GM12865 (cell line): ENCODE results near the gene UVSSA.

Source experiments
- DNase-seq: peaks from one replicate; pipeline ENCODE4 v3.0.0; 2010; ENCODE audit warnings: low read depth
- H3K4me3 ChIP-seq: 2 replicates; pipeline ENCODE4 v1.5.1; 2011; ENCODE audit warnings: mild to moderate bottlenecking, low read depth, low read length, control low read depth
- TF ChIP-seq, protein P1 (sequence below): IDR thresholded peaks from 2 replicates; pipeline ENCODE4 v1.5.1; 2011; ENCODE audit warnings: low read length, control low read depth, low read depth, inconsistent platforms; ENCODE audit not compliant: insufficient read depth; ENCODE audit errors: missing control alignments

UVSSA gene

DNA sequence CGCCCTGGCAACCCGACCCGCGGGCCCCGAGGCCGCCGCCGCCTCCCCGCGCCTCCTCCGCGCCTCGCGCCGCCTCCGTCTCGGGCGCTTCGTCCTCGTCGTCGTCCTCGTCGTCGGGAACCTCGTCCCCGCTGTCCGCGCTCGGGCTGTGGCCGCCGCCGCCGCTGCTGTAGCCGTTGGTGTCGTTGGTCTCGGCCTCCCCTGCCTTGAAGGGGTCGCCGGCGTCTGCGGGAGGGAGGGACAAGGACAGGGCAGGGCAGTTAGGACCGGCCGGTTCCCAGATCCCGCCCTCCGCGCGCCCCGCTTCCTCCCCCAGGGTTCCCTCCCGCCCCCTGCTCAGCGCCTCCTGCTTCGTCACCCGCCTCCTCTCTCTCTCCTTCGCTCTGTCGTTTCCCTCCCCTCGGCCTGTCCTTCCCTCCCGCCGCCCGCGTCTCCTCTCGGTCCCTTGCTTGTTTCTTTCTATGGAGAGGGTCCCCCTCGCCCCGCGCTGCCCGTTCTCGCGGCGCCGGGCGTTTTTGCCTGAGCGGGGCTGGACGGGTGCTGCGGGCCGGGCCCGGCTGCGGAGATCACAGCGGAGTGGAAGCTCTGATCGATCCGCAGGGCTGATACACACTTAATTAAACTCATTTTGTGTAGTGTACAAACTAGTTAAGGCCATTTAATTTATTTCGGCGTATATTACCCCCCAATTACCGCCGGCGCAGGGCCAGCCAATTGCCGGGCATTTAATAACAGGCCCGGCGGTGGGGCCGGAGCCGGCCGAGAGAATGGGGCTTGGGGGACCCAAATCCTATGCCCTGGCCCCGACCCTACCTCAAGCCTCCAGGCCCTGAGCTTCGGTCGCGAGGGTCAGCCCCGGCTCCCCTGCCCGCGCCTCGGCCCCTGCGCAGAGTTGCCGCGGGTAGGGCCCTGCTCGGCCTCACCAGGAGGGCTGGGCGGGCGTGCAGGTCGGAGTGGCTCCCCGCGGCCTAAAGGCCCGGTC, 56.9 kb downstream of the UVSSA start:
- DNase-seq, result no peak
- TF ChIP-seq, protein P1, sequence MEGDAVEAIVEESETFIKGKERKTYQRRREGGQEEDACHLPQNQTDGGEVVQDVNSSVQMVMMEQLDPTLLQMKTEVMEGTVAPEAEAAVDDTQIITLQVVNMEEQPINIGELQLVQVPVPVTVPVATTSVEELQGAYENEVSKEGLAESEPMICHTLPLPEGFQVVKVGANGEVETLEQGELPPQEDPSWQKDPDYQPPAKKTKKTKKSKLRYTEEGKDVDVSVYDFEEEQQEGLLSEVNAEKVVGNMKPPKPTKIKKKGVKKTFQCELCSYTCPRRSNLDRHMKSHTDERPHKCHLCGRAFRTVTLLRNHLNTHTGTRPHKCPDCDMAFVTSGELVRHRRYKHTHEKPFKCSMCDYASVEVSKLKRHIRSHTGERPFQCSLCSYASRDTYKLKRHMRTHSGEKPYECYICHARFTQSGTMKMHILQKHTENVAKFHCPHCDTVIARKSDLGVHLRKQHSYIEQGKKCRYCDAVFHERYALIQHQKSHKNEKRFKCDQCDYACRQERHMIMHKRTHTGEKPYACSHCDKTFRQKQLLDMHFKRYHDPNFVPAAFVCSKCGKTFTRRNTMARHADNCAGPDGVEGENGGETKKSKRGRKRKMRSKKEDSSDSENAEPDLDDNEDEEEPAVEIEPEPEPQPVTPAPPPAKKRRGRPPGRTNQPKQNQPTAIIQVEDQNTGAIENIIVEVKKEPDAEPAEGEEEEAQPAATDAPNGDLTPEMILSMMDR, result no peak
- no peak overlapping the region for H3K4me3 ChIP-seq

DNA sequence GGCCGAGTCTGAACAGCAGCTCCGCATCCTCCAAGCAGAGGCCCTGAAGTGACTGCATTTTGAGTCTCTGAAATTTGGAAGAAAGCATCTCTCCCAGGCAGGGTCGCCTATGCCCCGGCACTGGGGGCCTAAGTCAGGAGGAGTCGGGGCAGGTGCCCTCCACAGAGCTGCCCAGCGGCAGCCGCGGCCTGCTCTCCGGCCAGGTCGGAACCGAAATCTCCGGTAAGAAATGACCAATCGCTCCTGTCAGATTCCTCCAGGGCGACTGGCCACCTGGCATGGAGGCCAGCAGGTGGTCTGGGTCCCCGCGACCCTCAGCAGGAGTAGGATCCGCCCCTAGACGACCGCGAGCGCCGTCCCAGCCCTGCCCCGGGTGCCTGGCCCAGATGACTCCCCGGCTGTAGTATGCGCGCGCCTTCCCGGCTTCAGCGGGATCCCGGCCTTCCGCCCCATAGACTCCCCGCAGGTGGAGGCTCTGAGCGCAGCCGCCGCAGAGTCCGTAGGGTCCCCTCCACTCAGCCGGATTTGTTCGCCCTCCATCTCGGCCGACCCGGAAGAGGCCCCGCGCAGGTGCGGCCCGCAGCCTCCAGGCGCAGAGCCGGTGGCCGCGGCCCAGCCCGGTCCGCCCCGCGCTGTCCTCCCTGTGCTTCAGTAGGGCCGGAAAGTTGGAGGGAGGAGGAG, 57.7 kb downstream of the UVSSA start:
- TF ChIP-seq, protein P1, result no peak
- DNase-seq, result no peak
- H3K4me3 ChIP-seq, result no peak overlapping the region

DNA sequence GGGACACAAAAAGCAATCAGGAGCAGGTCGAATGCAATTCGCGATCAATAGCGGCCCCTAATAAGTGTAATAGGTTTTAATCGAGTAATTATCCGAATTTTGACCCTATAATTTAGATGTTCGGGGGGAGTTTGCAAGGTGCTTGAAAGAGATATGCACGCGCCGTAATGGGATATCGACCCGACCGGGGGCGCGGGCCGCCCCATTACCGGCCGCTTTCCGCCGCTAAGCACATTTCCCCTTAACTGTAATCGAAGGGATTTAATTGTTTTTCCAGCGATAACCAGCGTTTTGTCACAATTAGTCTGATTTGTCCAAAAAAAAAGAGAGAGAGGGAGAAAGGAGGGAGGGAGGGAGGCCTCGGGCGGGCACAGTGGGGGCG, 58.2 kb downstream of the UVSSA start:
- no peak for DNase-seq
- H3K4me3 ChIP-seq, result no peak overlapping the region
- TF ChIP-seq, protein P1, result no peak

DNA sequence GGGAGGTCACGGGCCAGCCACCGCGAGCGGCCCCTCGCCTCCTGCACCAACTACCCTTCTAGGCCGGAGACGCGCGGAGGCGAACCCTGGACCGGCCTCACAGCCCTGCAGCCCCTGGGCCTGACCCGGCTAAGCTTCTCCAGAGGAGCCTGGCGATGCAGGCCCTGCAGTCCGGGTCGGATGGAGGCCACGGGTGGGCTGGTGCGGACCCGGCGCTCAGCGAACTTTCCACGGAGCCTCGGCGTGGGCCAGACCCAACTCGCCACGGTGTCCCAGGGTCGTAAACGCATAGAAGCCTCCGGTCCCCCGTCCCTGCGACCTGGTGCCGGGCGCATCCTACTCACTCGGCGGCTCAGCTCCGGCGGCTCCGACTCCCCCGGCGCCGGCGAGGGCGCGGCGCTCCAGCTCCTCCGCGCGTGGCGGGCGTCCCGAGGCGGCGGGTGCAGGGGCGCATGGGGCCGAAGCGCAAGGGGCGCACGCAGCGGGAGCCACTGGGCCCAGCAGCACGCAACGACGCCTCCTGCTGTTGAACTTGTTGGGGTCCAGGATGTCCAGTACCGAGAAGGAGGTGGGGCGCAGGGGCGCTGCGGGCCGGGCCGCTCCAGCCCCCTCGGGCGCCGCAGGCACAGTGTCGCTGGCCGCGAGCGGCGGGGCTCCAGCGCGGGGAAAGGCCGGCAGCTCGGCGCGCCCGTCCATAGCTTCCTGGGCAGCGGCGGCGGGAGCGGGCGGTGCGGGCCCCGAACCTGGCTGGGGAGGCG, 58.8 kb downstream of the UVSSA start:
- TF ChIP-seq, protein P1, result no peak
- H3K4me3 ChIP-seq, result no peak overlapping the region
- no peak for DNase-seq

DNA sequence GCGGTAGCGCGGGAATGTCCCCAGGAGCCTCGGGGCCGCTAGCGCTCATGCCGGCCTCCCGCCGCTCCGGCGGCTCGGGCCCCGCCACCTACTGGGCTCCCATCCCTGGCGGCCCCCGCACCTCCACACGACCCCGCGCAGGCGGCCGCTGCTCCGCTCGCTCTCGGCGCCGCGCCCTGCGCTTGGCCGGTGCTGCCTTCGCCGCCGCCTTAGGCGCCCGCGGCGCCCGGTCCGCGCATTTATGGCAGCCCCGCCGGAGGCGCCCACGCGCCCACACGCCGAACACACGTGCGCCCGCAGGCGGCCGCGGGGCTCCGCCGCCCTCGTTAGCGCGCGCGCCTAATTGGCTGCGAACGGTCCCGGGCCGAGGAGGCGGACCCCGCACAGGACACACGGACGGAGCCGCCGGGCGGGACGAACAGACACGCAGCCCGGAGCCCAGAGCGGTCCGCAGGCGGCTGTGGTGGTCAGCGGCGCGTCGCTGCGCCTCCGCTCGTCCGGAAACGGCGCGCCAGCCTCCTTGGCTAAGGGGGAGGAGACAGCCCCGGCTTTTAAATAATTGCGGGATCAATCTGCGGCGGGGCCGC, 59.5 kb downstream of the UVSSA start, which contains the start of gene NKX1-1:
NKX1-1 (minus strand) TSS at position 49 of the 587 bp plus-strand sequence; CDS start at position 49, 0 bp downstream.
- H3K4me3 ChIP-seq, result no peak within 1 kb of the TSS
- DNase-seq, result no peak
- TF ChIP-seq, protein P1, result no peak

DNA sequence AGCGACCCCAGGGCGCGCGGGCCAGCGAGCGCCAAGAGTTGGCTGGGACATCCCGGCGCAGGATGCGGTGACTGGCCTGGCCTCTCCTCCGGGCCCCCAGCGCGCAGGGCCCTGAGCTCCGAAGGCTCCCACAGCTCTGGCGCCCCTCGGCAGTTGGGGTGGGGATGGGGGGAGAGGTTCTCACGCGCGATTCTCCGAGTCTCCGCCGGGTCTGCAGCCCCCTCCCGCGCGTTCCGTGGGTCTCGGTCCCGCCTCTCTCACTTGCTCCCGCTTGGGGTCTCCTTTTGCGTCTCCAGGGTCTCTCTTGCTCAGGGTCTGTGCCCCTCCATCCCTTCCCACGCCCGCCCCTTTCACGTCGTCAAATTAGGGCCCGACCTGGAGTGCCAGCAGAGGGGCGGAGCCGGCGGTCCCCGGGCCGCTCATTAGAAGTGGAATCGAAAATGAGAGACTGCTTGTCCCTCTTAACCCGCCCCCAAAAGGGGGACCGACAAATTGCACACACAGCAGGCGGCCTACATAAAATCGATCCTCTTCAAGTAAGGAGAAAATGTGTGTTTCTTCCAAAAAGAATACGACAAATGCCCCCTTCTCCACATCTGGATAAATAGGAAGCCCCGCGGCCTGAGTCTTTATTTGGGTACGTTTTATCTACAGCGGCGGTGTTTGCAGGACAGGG, 60.1 kb downstream of the UVSSA start:
- TF ChIP-seq, protein P1, result no peak
- H3K4me3 ChIP-seq, result no peak overlapping the region
- no peak for DNase-seq
